ENCODE results near the gene SSPN.

GRCh38 chr12:26286186-26286585, 90.8 kb downstream of the SSPN start:
- TF ChIP-seq STAT1 (IDR thresholded peaks at IDR 0.05; ENCODE audit: unreplicated experiment) (no peak), EZH2 (IDR thresholded peaks at IDR 0.05; ENCODE audit: low read depth, unreplicated experiment) (no peak), CTCF (conservative IDR thresholded peaks at IDR 0.05; ENCODE audit: low read depth in 2 of 2) (no peak), REST (IDR thresholded peaks at IDR 0.05; ENCODE audit: unreplicated experiment) (no peak), CREB1 (CRISPR knock-in tag; IDR thresholded peaks at IDR 0.05; ENCODE audit: low read depth) (no peak), POLR2AphosphoS5 (IDR thresholded peaks at IDR 0.05; ENCODE audit: low read depth) (no peak), EZH2phosphoT487 (IDR thresholded peaks at IDR 0.05; ENCODE audit: unreplicated experiment) (no peak), ZNF331 (CRISPR knock-in tag; IDR thresholded peaks at IDR 0.05; ENCODE audit: low read depth) (no peak), JUNB (IDR thresholded peaks at IDR 0.05; ENCODE audit: unreplicated experiment) (no peak), ZNF462 (CRISPR knock-in tag; IDR thresholded peaks at IDR 0.05) (no peak), ZNF114 (CRISPR knock-in tag; IDR thresholded peaks at IDR 0.05) (no peak), NANOG (IDR thresholded peaks at IDR 0.05; ENCODE audit: borderline replicate concordance) (no peak)
